SHP77 (cell line): Measurements from ENCODE around the gene ARL2BP.

Experiments
- DNase-seq, 2 experiments: peaks; one replicate each; lab custom pipeline; 2025; lab: John Stamatoyannopoulos, UW

ARL2BP gene

DNA sequence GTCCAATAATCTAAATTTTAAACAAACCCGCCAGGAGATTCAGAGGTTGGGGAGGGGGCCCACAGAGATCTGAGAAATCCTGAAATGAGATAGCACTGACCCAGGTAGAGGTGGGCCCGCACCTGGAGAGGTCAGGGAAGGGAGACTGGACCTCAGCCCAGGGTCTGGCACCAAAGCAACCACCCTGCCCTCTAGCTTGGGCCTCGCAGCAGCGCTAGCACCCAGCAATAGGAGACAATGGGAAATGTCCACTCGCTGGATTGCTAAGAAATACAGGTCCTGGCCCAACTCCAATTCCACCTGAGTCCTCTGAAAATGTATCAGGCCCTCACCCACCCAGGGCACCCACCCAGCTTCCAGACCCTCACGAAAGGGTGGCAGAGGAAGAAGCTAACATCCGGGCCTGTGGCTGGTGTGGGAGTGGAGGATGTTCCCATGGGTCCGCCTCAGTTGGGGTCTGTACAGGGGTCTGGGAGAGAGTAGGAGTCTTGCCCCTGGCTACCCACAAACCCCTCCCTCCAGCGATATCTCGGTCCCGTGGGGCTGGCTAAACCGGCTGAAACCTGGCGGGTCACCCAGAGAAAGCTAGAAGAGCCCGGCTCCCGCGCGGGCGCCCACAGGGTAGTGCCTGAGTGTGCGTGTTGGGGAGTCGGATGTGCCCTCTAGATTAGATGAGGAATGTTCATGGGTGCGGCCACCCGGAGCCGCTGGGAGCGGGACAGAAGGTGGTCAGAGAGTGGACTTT, 38.3 kb downstream of the ARL2BP start:
- DNase-seq = no peak

DNA sequence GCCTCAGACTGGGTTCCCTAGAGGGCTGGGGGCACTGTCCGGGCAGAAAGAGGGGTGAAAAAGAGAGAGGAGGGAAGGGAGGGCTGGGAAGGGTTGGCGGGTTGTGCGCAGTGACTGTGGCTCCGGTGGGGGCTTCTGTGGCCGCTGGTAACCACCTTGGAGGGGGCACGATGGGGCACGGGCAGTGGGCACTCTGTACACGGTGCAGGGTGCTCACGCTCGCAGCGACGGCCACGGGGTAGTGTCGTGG, 38.8 kb downstream of the ARL2BP start:
- no peak for DNase-seq

DNA sequence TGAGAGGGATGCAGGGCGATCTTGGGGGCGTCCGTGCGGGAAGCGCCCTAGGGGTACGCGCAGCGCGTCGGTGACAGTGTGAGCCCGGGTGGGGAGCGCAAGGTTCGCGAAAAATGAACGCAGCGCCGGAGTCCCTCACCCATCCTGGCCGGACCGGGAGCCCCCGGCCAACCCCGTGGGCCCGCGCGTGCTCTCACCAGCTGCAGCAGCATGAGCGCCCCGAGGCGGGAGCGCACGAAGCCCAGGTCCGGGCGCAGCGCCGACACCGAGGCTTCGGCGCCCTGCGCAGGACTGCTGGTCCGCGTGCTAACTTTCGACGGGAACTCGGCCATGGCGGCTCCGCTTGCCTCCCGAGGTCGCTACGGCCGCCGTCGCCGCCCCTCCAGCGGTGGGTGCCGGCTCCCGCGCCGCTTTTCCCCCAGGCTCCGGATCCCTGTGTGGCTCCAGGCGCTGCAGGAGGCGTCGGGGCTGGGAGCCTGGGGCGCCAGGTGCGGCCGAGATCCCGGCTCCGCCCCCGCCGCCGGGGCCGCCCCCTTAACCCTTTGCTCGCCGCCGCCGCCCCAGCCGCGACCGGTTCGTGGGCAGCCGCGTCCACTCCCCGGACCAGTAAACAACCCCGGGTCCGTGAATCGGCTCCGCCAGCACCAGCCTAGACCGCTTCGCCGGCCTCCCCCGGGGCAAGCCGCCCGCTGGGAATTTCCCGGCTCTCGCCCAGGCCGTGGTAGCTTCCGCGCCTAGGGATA, 39.3 kb downstream of the ARL2BP start, which contains the start of gene PLLP:
Gene PLLP (minus strand): TSS at position 464 of the 743 bp plus-strand sequence. CDS start 132 bp downstream, at position 332.
- DNase-seq = peak; percentile 27 to 50

DNA sequence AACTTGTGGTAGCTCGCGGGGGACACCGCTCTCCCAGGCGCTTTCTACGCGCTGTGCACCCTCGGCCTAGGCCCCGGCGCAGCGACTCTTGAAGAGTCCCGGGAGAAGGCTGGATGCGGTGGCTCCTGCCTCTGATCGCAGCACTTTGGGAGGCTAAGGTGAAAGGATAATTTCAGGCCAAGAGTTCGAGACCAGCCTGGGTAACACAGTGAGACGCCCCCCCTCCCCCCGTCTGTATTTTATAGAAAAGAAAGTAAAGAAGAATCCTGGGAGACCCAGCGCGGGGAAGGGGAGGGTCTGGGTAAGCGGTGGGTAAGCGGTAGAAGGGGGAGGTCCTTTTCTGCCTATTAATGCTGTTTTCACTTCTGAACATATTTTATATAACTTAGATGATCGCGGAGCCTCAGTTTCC, 39.9 kb downstream of the ARL2BP start:
- no peak for DNase-seq

DNA sequence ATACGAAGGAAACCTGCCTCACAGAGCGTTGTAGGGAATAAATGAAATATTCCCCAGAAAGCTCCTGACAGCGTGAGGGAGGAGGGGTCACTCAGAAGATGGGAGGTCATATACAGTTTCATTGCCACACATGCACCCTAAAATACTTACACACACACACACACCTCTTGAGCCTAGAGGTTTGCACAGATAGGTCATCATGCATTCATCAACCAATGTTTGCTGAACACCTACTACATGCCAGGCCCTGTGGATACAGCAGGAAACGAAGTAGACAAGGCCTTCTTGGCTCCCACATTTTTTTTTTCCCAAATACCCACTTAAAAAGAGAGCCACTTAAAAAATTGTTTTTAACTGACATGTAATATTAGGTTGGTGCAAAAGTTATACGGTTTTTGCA, 40.3 kb downstream of the ARL2BP start:
- DNase-seq = no peak

DNA sequence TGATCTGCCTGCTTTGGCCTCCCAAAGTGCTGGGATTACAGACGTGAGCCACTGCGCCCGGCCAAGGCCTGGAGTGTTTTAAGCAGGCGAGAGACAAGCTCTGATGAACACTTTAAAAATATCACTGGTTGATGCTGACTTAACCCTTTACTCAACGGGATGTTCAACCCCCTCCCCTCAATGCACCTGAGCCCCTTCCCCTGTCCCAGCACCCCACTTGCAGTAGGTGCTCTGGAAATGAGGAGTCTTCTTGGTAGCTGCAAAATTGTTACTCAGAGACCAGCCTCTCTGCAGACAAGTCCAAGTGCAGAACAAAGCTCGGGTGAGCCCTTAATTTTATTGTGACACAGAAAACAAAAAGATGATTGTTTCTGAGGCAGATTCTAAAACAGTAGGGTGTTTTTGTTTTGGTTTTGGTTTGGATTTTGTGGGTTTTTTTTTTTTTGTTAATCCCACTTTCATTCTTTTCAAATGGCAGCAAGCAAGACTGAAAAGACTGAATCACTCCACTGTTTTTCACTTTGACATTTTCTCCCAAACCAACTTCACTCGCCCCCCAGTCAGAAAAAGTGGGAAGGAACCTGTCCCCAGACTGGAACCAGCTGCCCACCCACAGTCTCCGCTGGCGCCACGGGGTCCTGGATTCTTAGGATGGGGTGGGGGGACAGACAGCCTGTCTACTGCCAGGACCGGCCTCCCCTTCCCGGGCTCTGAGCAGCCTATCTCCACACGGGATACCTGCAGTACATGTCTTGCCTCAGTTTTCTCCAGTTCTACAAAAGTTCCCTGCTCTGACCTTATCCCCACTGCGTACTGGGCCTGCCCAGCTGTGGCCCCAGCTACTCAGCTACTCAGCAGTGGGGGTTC, 44.6 kb downstream of the ARL2BP start:
- DNase-seq = no peak

DNA sequence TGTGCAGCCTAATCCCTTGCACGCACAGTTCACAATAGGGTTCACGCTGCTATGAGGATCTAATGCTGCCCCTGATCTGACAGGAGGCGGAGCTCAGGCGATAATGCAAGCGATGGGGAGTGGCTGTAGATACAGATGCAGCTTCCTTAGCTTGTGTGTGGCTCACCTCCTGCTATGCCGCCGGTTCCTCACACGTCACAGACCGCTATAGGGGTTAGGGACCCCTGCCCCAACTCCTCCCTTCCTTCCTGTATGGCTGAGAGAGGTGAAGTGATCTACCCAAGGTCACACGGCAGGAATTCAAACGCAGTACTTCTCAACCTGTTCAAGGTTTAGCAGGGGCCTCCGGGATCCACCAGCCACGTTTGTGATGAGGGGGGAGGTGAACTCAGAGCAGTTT, 52.8 kb downstream of the ARL2BP start:
- DNase-seq = no peak

DNA sequence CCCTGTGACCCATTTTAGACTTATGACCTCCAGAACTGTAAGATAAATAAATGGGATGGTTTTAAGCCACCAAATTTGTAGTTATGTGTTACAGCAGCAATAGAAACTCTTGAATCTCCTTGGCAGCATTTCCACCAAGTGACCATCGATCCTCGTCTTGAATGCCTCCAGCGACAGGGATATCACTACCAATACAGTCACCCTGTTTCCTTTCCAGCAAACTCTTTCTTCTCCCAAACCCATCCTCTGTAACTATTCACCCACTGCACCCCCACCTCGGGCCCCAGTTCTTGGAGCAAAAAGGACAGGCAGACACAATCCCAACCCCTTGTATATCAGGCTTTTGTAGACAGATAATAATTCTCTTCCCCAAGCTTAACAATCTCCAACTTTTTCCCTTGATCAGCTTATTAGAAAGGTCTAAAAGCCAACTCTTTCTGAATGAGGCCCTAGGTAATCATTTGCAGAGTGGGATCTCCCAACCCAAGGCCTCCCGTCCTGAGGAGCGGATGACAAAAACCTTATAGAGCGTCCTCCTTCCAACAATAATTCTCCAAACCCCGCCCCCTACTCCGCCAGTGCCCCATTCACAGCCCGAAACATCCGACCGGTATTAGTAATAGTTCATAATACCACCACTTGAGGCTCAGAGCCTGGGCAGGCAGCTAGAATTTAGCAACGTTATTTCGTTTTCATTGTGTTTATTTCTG, 54.1 kb downstream of the ARL2BP start:
- DNase-seq = peak in 1 of 2 experiments; percentile 49

DNA sequence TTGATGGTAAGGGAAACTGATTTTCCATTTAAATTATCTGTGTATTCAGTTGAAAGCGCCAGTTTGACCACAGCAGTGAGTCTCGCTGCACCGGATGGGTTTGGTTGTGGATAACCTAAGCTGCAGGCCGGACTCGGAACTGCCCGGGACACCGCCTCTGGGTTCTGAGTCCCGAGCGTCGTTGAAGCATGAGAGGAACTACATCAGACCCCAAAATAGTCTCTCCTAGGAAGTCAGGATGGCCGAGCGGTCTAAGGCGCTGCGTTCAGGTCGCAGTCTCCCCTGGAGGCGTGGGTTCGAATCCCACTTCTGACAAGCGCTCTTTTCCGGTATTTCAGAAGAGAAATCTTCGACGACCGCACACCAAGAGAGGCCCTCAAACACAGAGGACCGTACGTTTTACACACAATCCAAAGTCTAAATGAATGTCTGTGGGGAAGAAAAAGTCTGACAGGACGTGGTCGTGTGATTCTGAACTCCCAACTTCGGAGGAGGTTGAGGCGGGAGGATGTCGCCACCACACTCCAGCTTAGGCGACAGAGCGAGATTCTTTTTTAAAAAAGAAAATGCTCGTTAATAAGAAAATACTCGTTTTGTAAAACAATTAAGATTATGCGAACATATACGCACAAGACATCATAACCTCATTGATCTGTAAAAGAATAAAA, 54.8 kb downstream of the ARL2BP start:
- DNase-seq = peak; percentile 89 to 92

DNA sequence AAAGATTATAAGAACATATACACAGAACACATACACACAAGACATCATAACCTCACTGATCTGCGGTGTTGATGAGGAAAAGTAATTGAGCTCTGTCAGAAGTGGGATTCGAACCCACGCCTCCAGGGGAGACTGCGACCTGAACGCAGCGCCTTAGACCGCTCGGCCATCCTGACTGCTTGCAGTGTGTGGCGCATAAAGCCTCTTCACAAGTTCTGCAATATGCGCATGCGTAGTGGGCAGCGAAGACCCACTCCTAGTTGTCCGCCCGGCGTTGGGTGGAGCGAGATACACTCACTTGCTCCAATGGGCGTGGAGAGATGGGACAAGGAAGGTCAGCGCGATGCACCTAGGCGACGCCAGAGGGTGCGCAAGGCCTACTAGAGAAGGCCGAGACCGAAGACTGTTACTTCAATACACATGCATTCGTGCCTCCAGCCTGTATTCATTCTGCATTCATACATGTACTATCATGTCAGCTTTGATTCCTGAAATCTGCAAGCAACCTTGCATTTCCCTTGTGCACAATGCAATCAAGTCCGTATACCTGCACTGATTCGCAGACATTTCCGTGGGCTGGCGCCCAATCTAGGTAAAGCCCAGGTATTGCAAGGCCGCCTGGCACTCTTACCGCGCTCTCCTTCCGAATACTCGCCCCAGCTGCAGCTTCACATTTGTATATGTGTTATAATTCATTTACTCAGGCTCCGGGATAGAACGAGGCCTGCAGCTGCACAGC, 55.5 kb downstream of the ARL2BP start:
- DNase-seq = peak; percentile 98

DNA sequence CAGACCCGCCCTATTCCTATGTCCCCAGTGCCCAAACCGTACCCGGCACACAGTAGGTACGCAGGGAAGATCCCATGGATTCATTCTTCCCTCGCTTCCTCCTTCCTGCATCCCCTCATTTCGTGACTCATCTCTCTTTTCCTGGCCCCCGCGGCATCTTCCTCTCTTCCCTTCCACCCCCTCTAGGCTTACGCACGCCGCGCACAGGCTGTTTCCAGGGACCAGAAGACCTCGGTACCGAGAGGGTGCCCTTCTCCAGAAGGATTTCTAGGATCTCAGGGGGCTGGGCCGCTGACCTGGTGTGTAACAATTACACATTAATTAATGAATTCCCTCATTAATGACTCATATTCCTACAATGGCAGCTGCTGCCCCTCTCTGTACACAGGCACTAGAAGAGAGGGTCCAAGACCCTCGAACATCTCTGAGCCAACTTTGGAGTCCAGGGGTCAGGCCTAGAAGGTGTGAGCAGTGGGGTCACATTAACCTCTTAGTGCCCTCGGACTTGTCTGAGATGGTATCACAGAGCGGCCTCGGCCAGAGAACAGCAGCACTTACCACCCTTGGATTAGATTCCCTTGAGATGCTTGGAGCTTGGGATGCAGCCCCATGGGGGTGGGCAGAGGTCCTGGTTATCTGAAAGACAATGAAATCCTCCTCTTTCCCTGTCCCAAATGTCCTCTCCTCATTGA, 56.2 kb downstream of the ARL2BP start:
- DNase-seq = peak in 1 of 2 experiments; percentile 35
